Sigmoid colon (tissue), 7 donors: ENCODE data around the gene ZRANB1. TPM values are rescaled to one million over a fixed set of nuclear protein-coding genes. Genes with fewer than 3 reads are reported as not detected.
A peak's percentile ranks its signal among the peaks of the same experiment; 100 is the strongest.

ENCODE experiments used
- DNase-seq: peaks from one replicate; pipeline ENCODE4 v3.0.0-alpha.2; 2019
- H3K27ac ChIP-seq, 4 donors: fragments of 200-600 bp; sonication (generic); one replicate each; pipeline ENCODE4 v1.5.1; 2016 to 2019; ENCODE audit warnings: mild to moderate bottlenecking in 1 of 4
- H3K27me3 ChIP-seq, 3 donors: fragments of 200-600 bp; sonication (generic); one replicate each; pipeline ENCODE4 v1.5.1; 2019; ENCODE audit warnings: mild to moderate bottlenecking in 1 of 3
- H3K36me3 ChIP-seq, 4 donors: fragments of 200-600 bp; sonication (generic); one replicate each; pipeline ENCODE4 v1.5.1; 2016 to 2019
- H3K4me1 ChIP-seq, 4 donors: fragments of 200-600 bp; sonication (generic); one replicate each; pipeline ENCODE4 v1.5.1; 2017 to 2019
- H3K4me3 ChIP-seq, 4 donors: fragments of 200-600 bp; sonication (generic); one replicate each; pipeline ENCODE4 v1.5.1; 2017 to 2019; ENCODE audit warnings: mild to moderate bottlenecking in 2 of 4, moderate library complexity in 1 of 4
- H3K9me3 ChIP-seq, 4 donors: fragments of 200-600 bp in 3 of 4; sonication (generic) in 3 of 4; one replicate each; pipeline versions ENCODE4 v1.5.1 to v1.6.1; 2013 to 2019
- EP300 ChIP-seq, 4 donors: sonication (generic); formaldehyde crosslinking; IDR thresholded peaks; one replicate each; pipeline ENCODE4 v1.6.1; 2017; ENCODE audit warnings: antibody characterized with exemption in 4 of 4
- POLR2A ChIP-seq, 2 donors: fragments of 450-650 bp; IDR thresholded peaks; one replicate each; pipeline ENCODE4 v1.6.1; 2016; ENCODE audit warnings: antibody characterized with exemption in 2 of 2, mild to moderate bottlenecking in 2 of 2, moderate library complexity in 2 of 2
- POLR2AphosphoS5 ChIP-seq, 4 donors: sonication (generic); formaldehyde crosslinking; IDR thresholded peaks; one replicate each; pipeline ENCODE4 v1.6.1; 2017; ENCODE audit warnings: antibody characterized with exemption in 4 of 4
- WGBS, 2 donors: extraction: QIAGEN DNeasy Blood & Tissue Kit; methylation state at CpG; one replicate each; pipeline ENCODE4 v1.1.7; 2013; 5-methylcytosine and 5-hydroxymethylcytosine counted together
- intact Hi-C: fragments of 100-400 bp; cut with DNase I; formaldehyde crosslinking; loops from one replicate; pipeline ENCODE4 v1.15.1; 2023
- polyA plus RNA-seq, 3 donors: library from polyadenylated mRNA; stranded (reverse); fragments of 200-250 nt; gene quantifications; one replicate each; pipeline ENCODE4 v1.2.3, GENCODE V29; 2013
- total RNA-seq, 4 donors: library from RNA; depleted of rRNA; stranded (reverse); fragments of >200 nt; gene quantifications; one replicate each; pipeline ENCODE4 v1.1.0, GENCODE V29; 2016
- TF ChIP-seq, protein P1 (sequence below), 4 experiments: fragments of 450-650 bp in 3 of 4; fragments of 200-600 bp in 1 of 4; IDR thresholded peaks; one replicate each; pipeline ENCODE4 v1.5.1; 2016 to 2019; ENCODE audit warnings: antibody characterized with exemption in 4 of 4, mild to moderate bottlenecking in 3 of 4, moderate library complexity in 2 of 4
- donor health status: healthy with polysubstance abuse.
- donor health status: Bipolar disorder and iron deficiency.
- donor health status: healthy.

The ZRANB1 gene
- total and polyA plus RNA-seq, 7 donors: 6.7 to 49.0 (median 38.0) TPM

DNA sequence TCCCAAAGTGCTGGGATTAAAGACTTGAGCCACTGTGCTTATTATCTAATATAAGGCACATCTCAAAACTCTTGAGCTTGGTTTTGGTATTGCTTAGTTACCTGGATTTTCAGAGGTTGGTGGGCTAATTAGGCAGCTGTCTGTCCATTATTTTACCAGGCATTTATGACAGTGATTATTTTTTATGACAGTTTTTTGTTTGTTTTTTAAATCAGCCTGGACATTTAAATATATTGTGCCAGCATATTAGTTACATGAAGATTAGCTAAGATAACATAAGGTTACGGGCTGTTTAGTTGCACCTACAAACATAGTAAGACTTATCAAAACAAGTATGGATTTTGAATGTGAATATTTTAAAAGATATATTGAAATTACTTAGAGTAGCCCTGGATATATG lies 2.6 kb upstream of the ZRANB1 start:
- Histone ChIP-seq H3K4me3 (no peak overlapping the region), H3K27ac (no peak overlapping the region), H3K36me3 (no peaks in the 10 kb centered on the region), H3K4me1 (peaks cover 0 to 62% (median 50%) of the 10 kb centered on the region in 4 donors), H3K27me3 (no peaks in the 10 kb centered on the region), H3K9me3 (no peaks in the 10 kb centered on the region)
- WGBS, 2 donors: 62 to 84% methylated on average over 1 of the region's 1 CpG
- no peak for DNase-seq
- intact Hi-C loops: no loop called here
- no peak for TF ChIP-seq EP300 (IDR thresholded peaks at IDR 0.05)
- no peak for TF ChIP-seq POLR2A (IDR thresholded peaks at IDR 0.05)
- TF ChIP-seq, protein P1, sequence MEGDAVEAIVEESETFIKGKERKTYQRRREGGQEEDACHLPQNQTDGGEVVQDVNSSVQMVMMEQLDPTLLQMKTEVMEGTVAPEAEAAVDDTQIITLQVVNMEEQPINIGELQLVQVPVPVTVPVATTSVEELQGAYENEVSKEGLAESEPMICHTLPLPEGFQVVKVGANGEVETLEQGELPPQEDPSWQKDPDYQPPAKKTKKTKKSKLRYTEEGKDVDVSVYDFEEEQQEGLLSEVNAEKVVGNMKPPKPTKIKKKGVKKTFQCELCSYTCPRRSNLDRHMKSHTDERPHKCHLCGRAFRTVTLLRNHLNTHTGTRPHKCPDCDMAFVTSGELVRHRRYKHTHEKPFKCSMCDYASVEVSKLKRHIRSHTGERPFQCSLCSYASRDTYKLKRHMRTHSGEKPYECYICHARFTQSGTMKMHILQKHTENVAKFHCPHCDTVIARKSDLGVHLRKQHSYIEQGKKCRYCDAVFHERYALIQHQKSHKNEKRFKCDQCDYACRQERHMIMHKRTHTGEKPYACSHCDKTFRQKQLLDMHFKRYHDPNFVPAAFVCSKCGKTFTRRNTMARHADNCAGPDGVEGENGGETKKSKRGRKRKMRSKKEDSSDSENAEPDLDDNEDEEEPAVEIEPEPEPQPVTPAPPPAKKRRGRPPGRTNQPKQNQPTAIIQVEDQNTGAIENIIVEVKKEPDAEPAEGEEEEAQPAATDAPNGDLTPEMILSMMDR (IDR thresholded peaks at IDR 0.05): no peak
- TF ChIP-seq POLR2AphosphoS5 (IDR thresholded peaks at IDR 0.05): no peak

DNA sequence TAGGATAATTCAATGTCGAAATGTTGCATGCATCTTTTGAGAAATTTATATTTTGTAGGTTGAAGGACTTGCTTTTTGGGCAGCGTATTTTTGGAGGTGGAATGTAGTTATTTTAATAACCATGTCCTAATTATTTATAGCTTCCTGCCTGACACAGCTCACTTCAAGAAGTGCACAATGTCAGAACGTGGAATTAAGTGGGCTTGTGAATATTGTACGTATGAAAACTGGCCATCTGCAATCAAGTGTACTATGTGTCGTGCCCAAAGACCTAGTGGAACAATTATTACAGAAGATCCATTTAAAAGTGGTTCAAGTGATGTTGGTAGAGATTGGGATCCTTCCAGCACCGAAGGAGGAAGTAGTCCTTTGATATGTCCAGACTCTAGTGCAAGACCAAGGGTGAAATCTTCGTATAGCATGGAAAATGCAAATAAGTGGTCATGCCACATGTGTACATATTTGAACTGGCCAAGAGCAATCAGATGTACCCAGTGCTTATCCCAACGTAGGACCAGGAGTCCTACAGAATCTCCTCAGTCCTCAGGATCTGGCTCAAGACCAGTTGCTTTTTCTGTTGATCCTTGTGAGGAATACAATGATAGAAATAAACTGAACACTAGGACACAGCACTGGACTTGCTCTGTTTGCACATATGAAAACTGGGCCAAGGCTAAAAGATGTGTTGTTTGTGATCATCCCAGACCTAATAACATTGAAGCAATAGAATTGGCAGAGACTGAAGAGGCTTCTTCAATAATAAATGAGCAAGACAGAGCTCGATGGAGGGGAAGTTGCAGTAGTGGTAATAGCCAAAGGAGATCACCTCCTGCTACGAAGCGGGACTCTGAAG lies 620 bp downstream of the ZRANB1 start:
- no peak overlapping the region for H3K4me3 ChIP-seq
- WGBS, 2 donors: 68 to 76% methylated on average over 11 of the region's 11 CpGs
- H3K4me1 ChIP-seq: peaks cover 0 to 79% (median 68%) of the 10 kb centered on the region in 4 donors
- TF ChIP-seq, protein P1 (IDR thresholded peaks at IDR 0.05): no peak
- TF ChIP-seq POLR2A (IDR thresholded peaks at IDR 0.05) (no peak), EP300 (IDR thresholded peaks at IDR 0.05) (no peak), POLR2AphosphoS5 (IDR thresholded peaks at IDR 0.05) (no peak)
- no peaks in the 10 kb centered on the region for H3K9me3 ChIP-seq
- no peaks in the 10 kb centered on the region for H3K36me3 ChIP-seq
- no peak for DNase-seq
- intact Hi-C loops: no loop called here
- peak overlapping the region in 2 of 4 donors; percentile 25 to 35 for H3K27ac ChIP-seq
- no peaks in the 10 kb centered on the region for H3K27me3 ChIP-seq

DNA sequence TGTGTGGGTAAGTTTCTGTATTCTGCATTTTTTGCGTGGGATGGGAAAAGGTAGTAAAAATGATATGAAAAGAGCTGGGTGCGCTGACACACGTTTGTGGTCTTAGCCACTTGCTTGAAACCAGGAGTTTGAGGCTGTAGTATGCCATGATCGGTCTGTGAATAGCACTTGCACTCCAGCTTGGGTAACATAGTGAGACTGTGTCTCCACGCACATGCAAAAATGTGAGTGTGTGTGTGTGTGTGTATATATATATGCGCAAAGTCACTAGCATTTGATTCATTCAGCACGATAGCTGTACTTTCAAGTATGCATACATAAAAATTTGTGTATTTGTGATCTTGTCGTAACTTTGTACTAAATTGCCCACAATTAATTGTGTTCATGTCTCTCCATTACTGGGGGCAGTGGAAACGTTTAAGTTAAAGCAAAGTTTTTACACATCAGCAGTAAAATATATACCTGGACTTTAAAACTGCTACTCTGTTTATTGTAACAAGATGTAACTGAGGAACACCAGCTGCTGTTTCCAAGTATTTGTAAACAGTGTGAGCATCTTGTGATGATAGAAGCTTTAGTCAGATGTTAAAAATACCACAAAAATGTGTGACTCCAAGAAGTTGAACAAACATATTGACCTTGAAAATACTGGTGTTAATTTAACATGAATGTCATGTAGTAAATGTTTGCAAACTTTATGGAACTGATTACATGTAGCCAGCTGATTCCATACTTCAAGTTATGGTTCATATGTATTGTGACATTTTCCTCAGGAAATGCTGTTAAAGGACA lies 1.6 kb downstream of the ZRANB1 start:
- Histone ChIP-seq H3K27ac (peak overlapping the region in 3 of 4 donors; percentile 7 to 35 (median 25)), H3K4me3 (no peak overlapping the region), H3K9me3 (no peaks in the 10 kb centered on the region), H3K4me1 (peaks cover 0 to 81% (median 70%) of the 10 kb centered on the region in 4 donors), H3K36me3 (no peaks in the 10 kb centered on the region), H3K27me3 (no peaks in the 10 kb centered on the region)
- 80% methylated on average over 9 of the region's 9 CpGs for WGBS, 2 donors
- intact Hi-C loops: no loop called here
- TF ChIP-seq EP300 (IDR thresholded peaks at IDR 0.05) (no peak), POLR2A (IDR thresholded peaks at IDR 0.05) (no peak), POLR2AphosphoS5 (IDR thresholded peaks at IDR 0.05) (peak in 2 of 4 donors; percentile 37 to 44)
- DNase-seq: no peak

DNA sequence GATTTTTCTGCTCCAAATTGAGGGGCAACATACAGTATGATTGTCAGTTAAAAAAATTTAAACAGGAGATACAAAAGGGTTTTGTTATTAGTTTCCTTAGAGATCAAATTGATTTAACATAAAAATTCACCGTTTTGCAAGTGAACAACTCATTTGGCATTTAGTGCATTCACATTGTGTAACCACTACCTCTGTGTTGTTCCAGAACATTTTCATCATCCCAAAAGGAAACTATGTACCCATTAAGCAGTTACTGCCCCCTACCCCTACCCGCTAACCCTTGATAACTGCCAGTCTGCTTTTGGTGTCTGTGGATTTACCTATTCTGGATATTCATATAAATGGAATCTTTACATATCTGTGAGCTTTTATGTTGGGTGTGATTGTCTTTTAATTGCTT lies 3.1 kb downstream of the ZRANB1 start:
- H3K4me1 ChIP-seq: peaks cover 0 to 80% (median 61%) of the 10 kb centered on the region in 4 donors
- 67 to 74% methylated on average over 2 of the region's 2 CpGs for WGBS, 2 donors

More for the DNA sequence above, 3.1 kb downstream of the ZRANB1 start:
- intact Hi-C loops: no loop called here
- H3K27me3 ChIP-seq: no peaks in the 10 kb centered on the region
- TF ChIP-seq, protein P1 (IDR thresholded peaks at IDR 0.05): no peak
- no peak for TF ChIP-seq POLR2AphosphoS5 (IDR thresholded peaks at IDR 0.05)
- no peak for TF ChIP-seq POLR2A (IDR thresholded peaks at IDR 0.05)
- TF ChIP-seq EP300 (IDR thresholded peaks at IDR 0.05): no peak
- DNase-seq: no peak
- H3K36me3 ChIP-seq: no peaks in the 10 kb centered on the region
- H3K9me3 ChIP-seq: no peaks in the 10 kb centered on the region
- H3K4me3 ChIP-seq: no peak overlapping the region
- peak overlapping the region in 2 of 4 donors; percentile 15 to 25 for H3K27ac ChIP-seq
